Measurements from ENCODE around the gene FOXB2.
"Not testable (repeated sequence)": the region's sequence is repeated elsewhere in the genome, so short reads cannot be mapped to it uniquely, and the experiment has no call there.

Gene FOXB2

GRCh38 chr9:77019236-77019925 is at the start of gene FOXB2:
Gene FOXB2 (plus strand): TSS chr9:77019655. CDS start chr9:77019655, 0 bp downstream.
- peaks cover 18% of the 10 kb centered on the region for H3K9me3 ChIP-seq (ENCODE audit: control insufficient read depth, low read length)
- H3K4me1 ChIP-seq (ENCODE audit: control insufficient read depth, insufficient read depth, low read length), result no peaks in the 10 kb centered on the region
- no peak for DNase-seq (ENCODE audit: low read depth)
- no peak within 1 kb of the TSS for H3K9ac ChIP-seq (ENCODE audit: low read length)
- no peaks in the 10 kb centered on the region for H3K36me3 ChIP-seq (ENCODE audit: control insufficient read depth, insufficient read depth, low read length, severe bottlenecking)
- H3K27me3 ChIP-seq (replicated peaks; ENCODE audit: control insufficient read depth, insufficient read depth, low read length), result peaks cover 87% of the 10 kb centered on the region
- peak within 1 kb of the TSS; percentile 40 for H3K4me3 ChIP-seq (ENCODE audit: low read length)

- H3K9ac ChIP-seq (ENCODE audit: low read length), result no peak overlapping the region
- H3K27me3 ChIP-seq (replicated peaks; ENCODE audit: control insufficient read depth, insufficient read depth, low read length), result peaks cover 11% of the 10 kb centered on the region
- no peak for DNase-seq (ENCODE audit: low read depth)
- H3K9me3 ChIP-seq (ENCODE audit: control insufficient read depth, low read length), result peaks cover 23% of the 10 kb centered on the region
- no peak overlapping the region for H3K4me3 ChIP-seq (ENCODE audit: low read length)
- H3K36me3 ChIP-seq (ENCODE audit: control insufficient read depth, insufficient read depth, low read length, severe bottlenecking), result no peaks in the 10 kb centered on the region
- no peaks in the 10 kb centered on the region for H3K4me1 ChIP-seq (ENCODE audit: control insufficient read depth, insufficient read depth, low read length)
These were observed 49.7 kb upstream of the FOXB2 start for GRCh38 chr9:76969716-76970115.

DNA sequence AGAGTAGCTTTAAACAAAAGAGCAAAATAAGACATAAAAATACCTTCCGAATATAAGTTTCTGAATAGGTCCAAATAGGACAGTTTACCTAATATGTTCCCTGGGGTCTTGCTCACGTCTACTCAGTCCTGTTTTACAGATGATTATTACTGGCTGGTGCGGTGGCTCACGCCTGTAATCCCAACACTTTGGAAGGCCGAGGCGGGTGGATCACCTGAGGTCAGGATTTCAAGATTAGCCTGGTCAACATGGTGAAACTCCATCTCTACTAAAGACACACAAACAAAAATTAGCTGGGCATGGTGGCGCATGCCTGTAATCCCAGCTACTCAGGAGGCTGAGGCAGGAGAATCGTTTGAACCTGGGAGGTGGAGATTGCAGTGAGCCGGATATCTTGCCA is 40.6 kb upstream of the FOXB2 start:
- H3K9me3 ChIP-seq (ENCODE audit: control insufficient read depth, low read length), result peaks cover 14% of the 10 kb centered on the region
- H3K4me1 ChIP-seq (ENCODE audit: control insufficient read depth, insufficient read depth, low read length); H3K9ac ChIP-seq (ENCODE audit: low read length); H3K27me3 ChIP-seq (replicated peaks; ENCODE audit: control insufficient read depth, insufficient read depth, low read length); H3K36me3 ChIP-seq (ENCODE audit: control insufficient read depth, insufficient read depth, low read length, severe bottlenecking); DNase-seq (ENCODE audit: low read depth); H3K4me3 ChIP-seq (ENCODE audit: low read length): not testable (repeated sequence)

GRCh38 chr9:76980566-76980965 is 38.9 kb upstream of the FOXB2 start:
- no peak overlapping the region for H3K4me3 ChIP-seq (ENCODE audit: low read length)
- H3K4me1 ChIP-seq (ENCODE audit: control insufficient read depth, insufficient read depth, low read length), result peaks cover 3% of the 10 kb centered on the region
- H3K9ac ChIP-seq (ENCODE audit: low read length), result no peak overlapping the region
- peaks cover 14% of the 10 kb centered on the region for H3K9me3 ChIP-seq (ENCODE audit: control insufficient read depth, low read length)
- H3K36me3 ChIP-seq (ENCODE audit: control insufficient read depth, insufficient read depth, low read length, severe bottlenecking), result no peaks in the 10 kb centered on the region
- no peak for DNase-seq (ENCODE audit: low read depth)
- peaks cover 9% of the 10 kb centered on the region for H3K27me3 ChIP-seq (replicated peaks; ENCODE audit: control insufficient read depth, insufficient read depth, low read length)

GRCh38 chr9:76984486-76984885 is 35.0 kb upstream of the FOXB2 start:
- Histone ChIP-seq H3K4me1 (ENCODE audit: control insufficient read depth, insufficient read depth, low read length) (peaks cover 8% of the 10 kb centered on the region), H3K27me3 (replicated peaks; ENCODE audit: control insufficient read depth, insufficient read depth, low read length) (peaks cover 4% of the 10 kb centered on the region), H3K9ac (ENCODE audit: low read length) (no peak overlapping the region), H3K4me3 (ENCODE audit: low read length) (no peak overlapping the region), H3K9me3 (ENCODE audit: control insufficient read depth, low read length) (peaks cover 14% of the 10 kb centered on the region), H3K36me3 (ENCODE audit: control insufficient read depth, insufficient read depth, low read length, severe bottlenecking) (no peaks in the 10 kb centered on the region)
- DNase-seq (ENCODE audit: low read depth), result no peak

DNA sequence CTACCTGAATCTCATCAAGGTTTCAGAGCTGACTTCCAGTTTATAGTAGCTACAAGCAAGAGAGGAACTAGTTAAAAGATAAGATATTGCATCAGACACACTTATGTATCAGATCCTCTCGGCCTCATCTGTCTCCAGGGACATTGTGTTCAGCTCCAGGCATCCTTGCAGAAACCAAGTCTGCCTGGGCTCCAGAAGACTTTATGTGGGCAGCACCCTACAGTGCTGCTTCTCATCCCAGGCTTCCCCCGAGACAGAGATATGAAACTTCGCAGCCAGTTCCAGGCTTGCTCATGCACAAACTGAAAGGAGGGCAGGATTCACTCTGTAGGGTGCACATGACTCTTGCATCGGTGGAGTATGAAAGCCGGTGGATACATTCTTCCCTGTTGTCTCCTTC is 33.9 kb upstream of the FOXB2 start:
- peaks cover 14% of the 10 kb centered on the region for H3K9me3 ChIP-seq (ENCODE audit: control insufficient read depth, low read length)
- H3K4me3 ChIP-seq (ENCODE audit: low read length), result no peak overlapping the region
- no peaks in the 10 kb centered on the region for H3K36me3 ChIP-seq (ENCODE audit: control insufficient read depth, insufficient read depth, low read length, severe bottlenecking)
- H3K9ac ChIP-seq (ENCODE audit: low read length), result no peak overlapping the region
- no peak for DNase-seq (ENCODE audit: low read depth)
- peaks cover 8% of the 10 kb centered on the region for H3K4me1 ChIP-seq (ENCODE audit: control insufficient read depth, insufficient read depth, low read length)
- H3K27me3 ChIP-seq (replicated peaks; ENCODE audit: control insufficient read depth, insufficient read depth, low read length), result peaks cover 4% of the 10 kb centered on the region

GRCh38 chr9:76987594-76988200 is 31.8 kb upstream of the FOXB2 start:
- H3K4me1 ChIP-seq (ENCODE audit: control insufficient read depth, insufficient read depth, low read length), result peaks cover 8% of the 10 kb centered on the region
- DNase-seq (ENCODE audit: low read depth), result peak; percentile 63

DNA sequence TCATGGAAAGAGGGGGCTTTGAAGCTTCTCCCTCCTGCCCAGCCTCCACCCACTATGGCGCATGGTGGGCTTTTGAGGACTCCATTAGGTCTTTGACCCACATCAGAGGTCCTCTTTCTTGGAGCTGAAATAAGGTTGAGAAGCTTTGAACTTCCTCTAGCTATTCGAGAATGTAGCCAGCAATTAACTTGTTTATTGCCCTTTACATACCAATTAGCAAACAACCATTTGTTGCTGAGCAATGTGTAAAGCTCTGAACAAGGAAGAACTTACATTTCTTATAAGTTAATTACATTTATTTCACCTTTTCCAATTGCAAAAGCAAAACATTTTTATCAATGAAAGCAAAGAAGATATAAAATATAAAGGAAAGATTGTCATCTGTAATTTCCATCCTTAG is 30.5 kb upstream of the FOXB2 start:
- no peak for DNase-seq (ENCODE audit: low read depth)
- H3K9ac ChIP-seq (ENCODE audit: low read length), result no peak overlapping the region

More at GRCh38 chr9:76987594-76988200, 31.8 kb upstream of the FOXB2 start:
- peaks cover 4% of the 10 kb centered on the region for H3K9me3 ChIP-seq (ENCODE audit: control insufficient read depth, low read length)
- H3K36me3 ChIP-seq (ENCODE audit: control insufficient read depth, insufficient read depth, low read length, severe bottlenecking), result no peaks in the 10 kb centered on the region
- H3K27me3 ChIP-seq (replicated peaks; ENCODE audit: control insufficient read depth, insufficient read depth, low read length), result peaks cover 4% of the 10 kb centered on the region
- H3K9ac ChIP-seq (ENCODE audit: low read length), result no peak overlapping the region
- H3K4me3 ChIP-seq (ENCODE audit: low read length), result no peak overlapping the region

GRCh38 chr9:76989501-76989900 is 30.0 kb upstream of the FOXB2 start:
- no peak for DNase-seq (ENCODE audit: low read depth)
- H3K9ac ChIP-seq (ENCODE audit: low read length), result no peak overlapping the region
- no peaks in the 10 kb centered on the region for H3K36me3 ChIP-seq (ENCODE audit: control insufficient read depth, insufficient read depth, low read length, severe bottlenecking)
- H3K9me3 ChIP-seq (ENCODE audit: control insufficient read depth, low read length), result no peaks in the 10 kb centered on the region
- H3K27me3 ChIP-seq (replicated peaks; ENCODE audit: control insufficient read depth, insufficient read depth, low read length), result peaks cover 8% of the 10 kb centered on the region
- H3K4me3 ChIP-seq (ENCODE audit: low read length), result no peak overlapping the region
- H3K4me1 ChIP-seq (ENCODE audit: control insufficient read depth, insufficient read depth, low read length), result peaks cover 8% of the 10 kb centered on the region

More for the DNA sequence above, 30.5 kb upstream of the FOXB2 start:
- Histone ChIP-seq H3K9me3 (ENCODE audit: control insufficient read depth, low read length) (no peaks in the 10 kb centered on the region), H3K36me3 (ENCODE audit: control insufficient read depth, insufficient read depth, low read length, severe bottlenecking) (no peaks in the 10 kb centered on the region), H3K27me3 (replicated peaks; ENCODE audit: control insufficient read depth, insufficient read depth, low read length) (peaks cover 8% of the 10 kb centered on the region), H3K4me1 (ENCODE audit: control insufficient read depth, insufficient read depth, low read length) (peaks cover 8% of the 10 kb centered on the region), H3K4me3 (ENCODE audit: low read length) (no peak overlapping the region)

DNA sequence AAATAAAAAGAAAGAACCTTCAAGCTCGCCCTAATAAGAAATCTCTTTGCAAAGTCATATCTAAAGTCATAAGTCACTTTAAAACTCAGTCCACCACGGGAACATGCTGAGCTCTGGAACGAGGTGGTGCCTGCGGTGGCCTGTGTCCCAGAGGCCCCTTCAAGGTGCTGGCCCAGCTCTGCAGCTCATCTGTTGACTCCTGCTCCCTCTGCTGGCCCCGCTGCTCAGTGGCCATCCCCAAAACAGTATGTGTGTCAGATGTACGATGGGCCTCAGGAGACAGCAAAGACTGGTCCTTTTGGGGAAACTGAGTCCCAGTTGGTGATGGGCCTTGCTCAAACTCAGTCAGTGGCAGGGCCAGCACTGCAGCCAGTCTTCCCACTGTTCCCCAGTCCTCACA is 22.8 kb upstream of the FOXB2 start:
- H3K36me3 ChIP-seq (ENCODE audit: control insufficient read depth, insufficient read depth, low read length, severe bottlenecking), result no peaks in the 10 kb centered on the region
- H3K9ac ChIP-seq (ENCODE audit: low read length), result peak overlapping the region; percentile 27
- peaks cover 28% of the 10 kb centered on the region for H3K27me3 ChIP-seq (replicated peaks; ENCODE audit: control insufficient read depth, insufficient read depth, low read length)
- H3K4me1 ChIP-seq (ENCODE audit: control insufficient read depth, insufficient read depth, low read length), result peaks cover 7% of the 10 kb centered on the region
- no peaks in the 10 kb centered on the region for H3K9me3 ChIP-seq (ENCODE audit: control insufficient read depth, low read length)
- DNase-seq (ENCODE audit: low read depth), result peak; percentile 82
- no peak overlapping the region for H3K4me3 ChIP-seq (ENCODE audit: low read length)

GRCh38 chr9:76999261-76999660 is 20.2 kb upstream of the FOXB2 start:
- Histone ChIP-seq H3K9ac (ENCODE audit: low read length) (no peak overlapping the region), H3K27me3 (replicated peaks; ENCODE audit: control insufficient read depth, insufficient read depth, low read length) (peaks cover 33% of the 10 kb centered on the region), H3K36me3 (ENCODE audit: control insufficient read depth, insufficient read depth, low read length, severe bottlenecking) (no peaks in the 10 kb centered on the region), H3K9me3 (ENCODE audit: control insufficient read depth, low read length) (no peaks in the 10 kb centered on the region), H3K4me1 (ENCODE audit: control insufficient read depth, insufficient read depth, low read length) (peaks cover 7% of the 10 kb centered on the region), H3K4me3 (ENCODE audit: low read length) (no peak overlapping the region)
- DNase-seq (ENCODE audit: low read depth), result no peak

All from adipocyte (in vitro differentiated cells).